RCC 7860 (cell line): Measurements from ENCODE around the gene PRKCD.

ENCODE experiments used
- DNase-seq: peaks from one replicate; pipeline ENCODE4 v3.0.0-alpha.2; 2015; ENCODE audit warnings: low spot score
- FAIRE-seq: peaks from 2 replicates; lab custom pipeline; 2012; peaks lifted over from hg19 to GRCh38; lab: Jason Lieb, UNC

The PRKCD gene

GRCh38 chr3:53211706-53212702 is 51.0 kb downstream of the PRKCD start:
- FAIRE-seq: no peak

GRCh38 chr3:53213276-53213675 is 52.3 kb downstream of the PRKCD start:
- no peak for DNase-seq
- no peak for FAIRE-seq

More at GRCh38 chr3:53211706-53212702, 51.0 kb downstream of the PRKCD start:
- no peak for DNase-seq

GRCh38 chr3:53215816-53216215 is 54.8 kb downstream of the PRKCD start:
- FAIRE-seq: no peak
- no peak for DNase-seq

- no peak for DNase-seq
Observed at GRCh38 chr3:53216723-53217122, 55.7 kb downstream of the PRKCD start.

GRCh38 chr3:53217175-53217574 is 56.2 kb downstream of the PRKCD start:
- no peak for FAIRE-seq
- DNase-seq: no peak

More at GRCh38 chr3:53216723-53217122, 55.7 kb downstream of the PRKCD start:
- no peak for FAIRE-seq

GRCh38 chr3:53218131-53218530 is 57.1 kb downstream of the PRKCD start:
- no peak for FAIRE-seq
- no peak for DNase-seq

- DNase-seq: peak; percentile 70
- FAIRE-seq: peak; percentile 66
Observed at GRCh38 chr3:53219895-53220483, 59.0 kb downstream of the PRKCD start.

- FAIRE-seq (no peak), DNase-seq (no peak)
Observed at GRCh38 chr3:53221345-53221744, 60.3 kb downstream of the PRKCD start.

GRCh38 chr3:53221827-53222182 is 60.8 kb downstream of the PRKCD start:
- no peak for FAIRE-seq

GRCh38 chr3:53222183-53222901 is 61.3 kb downstream of the PRKCD start:
- FAIRE-seq: no peak
- no peak for DNase-seq

More at GRCh38 chr3:53221827-53222182, 60.8 kb downstream of the PRKCD start:
- no peak for DNase-seq

- DNase-seq (no peak), FAIRE-seq (no peak)
Observed at GRCh38 chr3:53223025-53223424, 62.0 kb downstream of the PRKCD start.

- no peak for FAIRE-seq
Observed at GRCh38 chr3:53223541-53223966, 62.5 kb downstream of the PRKCD start.

GRCh38 chr3:53224026-53224425 is 63.0 kb downstream of the PRKCD start:
- FAIRE-seq (no peak), DNase-seq (no peak)

More at GRCh38 chr3:53223541-53223966, 62.5 kb downstream of the PRKCD start:
- DNase-seq: no peak

- no peak for DNase-seq
- FAIRE-seq: no peak
Observed at GRCh38 chr3:53224536-53224935, 63.5 kb downstream of the PRKCD start.

GRCh38 chr3:53225181-53225580 is 64.2 kb downstream of the PRKCD start:
- no peak for FAIRE-seq

GRCh38 chr3:53225651-53226050 is 64.6 kb downstream of the PRKCD start:
- no peak for DNase-seq

More at GRCh38 chr3:53225181-53225580, 64.2 kb downstream of the PRKCD start:
- DNase-seq: no peak

GRCh38 chr3:53226142-53226840 is 65.3 kb downstream of the PRKCD start:
- FAIRE-seq (no peak), DNase-seq (no peak)

More at GRCh38 chr3:53225651-53226050, 64.6 kb downstream of the PRKCD start:
- no peak for FAIRE-seq

- DNase-seq (no peak), FAIRE-seq (no peak)
Observed at GRCh38 chr3:53226841-53227407, 65.9 kb downstream of the PRKCD start.

GRCh38 chr3:53227993-53228885 is 67.2 kb downstream of the PRKCD start:
- DNase-seq (no peak), FAIRE-seq (no peak)
